Panc1 (cell line): ENCODE data around the gene IGF1R. TPM values are rescaled to one million over a fixed set of nuclear protein-coding genes. Genes with fewer than 3 reads are reported as not detected.
"Not testable (repeated sequence)": the region's sequence is repeated elsewhere in the genome, so short reads cannot be mapped to it uniquely, and the experiment has no call there.

Experiments
- ATAC-seq: fragments of 200-7000 bp; cut with Tn5 transposase; 2 replicates; pipeline ENCODE4 v1.9.1; 2020; ENCODE audit warnings: mild to moderate bottlenecking, moderate library complexity
- BruUV-seq: library from RNA; stranded (reverse); fragments of 400-500 nt; replicated peaks from 2 replicates; lab custom pipeline; 2021; lab: Mats Ljungman, UMichigan
- CTCF ChIA-PET: fragments of 300-600 bp; sonication (Branson Sonifier 250); formaldehyde crosslinking; loops from one replicate; lab custom pipeline; 2022; ENCODE audit warnings: antibody characterized with exemption; lab: Charles Lee
- POLR2A ChIA-PET: fragments of 300-600 bp; sonication (Branson Sonifier 250); formaldehyde crosslinking; loops from one replicate; lab custom pipeline; 2022; ENCODE audit warnings: antibody characterized with exemption; lab: Charles Lee
- DNase-seq: peaks from one replicate; pipeline ENCODE4 v3.0.0-alpha.2; 2010; ENCODE audit warnings: low read depth, low spot score
- H3K27ac ChIP-seq: 2 replicates; pipeline ENCODE4 v1.5.1; 2011; ENCODE audit warnings: mild to moderate bottlenecking, low read length, inconsistent platforms
- H3K27me3 ChIP-seq: fragments of 200-500 bp; sonication (Bioruptor generic); 2 replicates; pipeline ENCODE4 v1.6.0; 2014; ENCODE audit warnings: low read length, inconsistent platforms; ENCODE audit not compliant: control insufficient read depth, insufficient read depth
- H3K36me3 ChIP-seq: fragments of 200-500 bp; sonication (Bioruptor generic); 2 replicates; pipeline ENCODE4 v1.5.1; 2014; ENCODE audit warnings: inconsistent platforms, mild to moderate bottlenecking, low read length, moderate library complexity; ENCODE audit not compliant: control insufficient read depth, insufficient read depth
- H3K4me1 ChIP-seq: 2 replicates; pipeline ENCODE4 v1.5.1; 2011; ENCODE audit warnings: inconsistent platforms, mild to moderate bottlenecking, low read length, moderate library complexity; ENCODE audit not compliant: control insufficient read depth, insufficient read depth
- H3K4me3 ChIP-seq, 2 experiments: 2 replicates each; pipeline ENCODE4 v1.5.1; 2011 to 2012; ENCODE audit warnings: low read depth in 2 of 2, low read length in 2 of 2, mild to moderate bottlenecking in 2 of 2, inconsistent platforms in 1 of 2, moderate library complexity in 1 of 2
- H3K9me3 ChIP-seq: fragments of 200-500 bp; sonication (Bioruptor generic); 2 replicates; pipeline ENCODE4 v1.5.1; 2014; ENCODE audit warnings: low read depth, mild to moderate bottlenecking, inconsistent platforms, low read length, moderate library complexity; ENCODE audit not compliant: control insufficient read depth, insufficient read depth
- POLR2AphosphoS5 ChIP-seq: IDR thresholded peaks from 2 replicates; pipeline ENCODE4 v1.6.1; 2012; ENCODE audit warnings: mild to moderate bottlenecking, low read depth, low read length, moderate library complexity
- SIN3A ChIP-seq: IDR thresholded peaks from 2 replicates; pipeline ENCODE4 v1.6.1; 2012; ENCODE audit warnings: low read depth, mild to moderate bottlenecking, low read length, moderate library complexity, borderline replicate concordance; ENCODE audit not compliant: insufficient read depth
- TCF7L2 ChIP-seq: IDR thresholded peaks from 2 replicates; pipeline ENCODE4 v1.6.1; 2011; ENCODE audit warnings: mild to moderate bottlenecking, low read depth, low read length, inconsistent platforms
- in situ Hi-C: cut with HindIII; loops from 2 replicates; pipeline ENCODE4 v1.10.0; 2016; ENCODE audit warnings: low sequenced_read_pairs, low pct_unique_long_range_greater_than_20kb
- intact Hi-C: fragments of 100-400 bp; cut with micrococcal nuclease; formaldehyde crosslinking; loops from one replicate; pipeline ENCODE4 v1.10.0; 2022; ENCODE audit not compliant: unreplicated experiment
- total RNA-seq: library from RNA; stranded (reverse); gene quantifications from one replicate; pipeline ENCODE4 v1.2.1, GENCODE V29; 2021; ENCODE audit not compliant: unreplicated experiment
- TF ChIP-seq, protein P1 (sequence below), 2 experiments: IDR thresholded peaks; 2 replicates each; pipeline ENCODE4 v1.6.1; 2011 to 2012; ENCODE audit warnings: low read depth in 2 of 2, control low read depth in 1 of 2, low read length in 1 of 2, mild to moderate bottlenecking in 1 of 2, moderate library complexity in 1 of 2; ENCODE audit not compliant: insufficient read depth in 1 of 2
- TF ChIP-seq, protein P2 (sequence below): fragments of 450-650 bp; IDR thresholded peaks from 2 replicates; pipeline ENCODE4 v1.5.1; 2017; ENCODE audit warnings: mild to moderate bottlenecking

IGF1R gene
- total RNA-seq, 1 experiment from 2014 or later: 77.1 TPM

DNA sequence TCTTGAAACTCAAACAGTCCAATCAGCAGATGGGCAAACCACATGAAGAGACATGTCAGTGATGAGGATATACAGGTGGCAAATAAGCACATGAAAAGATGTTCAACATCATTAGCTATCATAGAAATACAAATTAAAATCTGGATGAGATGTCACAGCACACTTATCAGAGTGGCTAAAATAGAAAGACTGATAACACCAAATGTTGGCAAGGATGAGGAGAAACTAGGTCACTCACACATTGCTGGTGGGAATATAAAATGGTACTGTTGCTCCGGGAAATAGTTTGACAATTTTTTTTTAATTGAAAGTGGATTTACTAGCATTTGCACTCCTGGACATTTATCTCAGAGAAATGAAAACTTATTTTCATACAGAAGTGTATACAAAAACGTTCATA is 350.9 kb downstream of the IGF1R start:
- no peaks in the 10 kb centered on the region for H3K36me3 ChIP-seq
- no peak overlapping the region for H3K4me3 ChIP-seq
- in situ Hi-C loops: no loop called here
- POLR2A ChIA-PET: no interaction called here
- TF ChIP-seq, protein P1, sequence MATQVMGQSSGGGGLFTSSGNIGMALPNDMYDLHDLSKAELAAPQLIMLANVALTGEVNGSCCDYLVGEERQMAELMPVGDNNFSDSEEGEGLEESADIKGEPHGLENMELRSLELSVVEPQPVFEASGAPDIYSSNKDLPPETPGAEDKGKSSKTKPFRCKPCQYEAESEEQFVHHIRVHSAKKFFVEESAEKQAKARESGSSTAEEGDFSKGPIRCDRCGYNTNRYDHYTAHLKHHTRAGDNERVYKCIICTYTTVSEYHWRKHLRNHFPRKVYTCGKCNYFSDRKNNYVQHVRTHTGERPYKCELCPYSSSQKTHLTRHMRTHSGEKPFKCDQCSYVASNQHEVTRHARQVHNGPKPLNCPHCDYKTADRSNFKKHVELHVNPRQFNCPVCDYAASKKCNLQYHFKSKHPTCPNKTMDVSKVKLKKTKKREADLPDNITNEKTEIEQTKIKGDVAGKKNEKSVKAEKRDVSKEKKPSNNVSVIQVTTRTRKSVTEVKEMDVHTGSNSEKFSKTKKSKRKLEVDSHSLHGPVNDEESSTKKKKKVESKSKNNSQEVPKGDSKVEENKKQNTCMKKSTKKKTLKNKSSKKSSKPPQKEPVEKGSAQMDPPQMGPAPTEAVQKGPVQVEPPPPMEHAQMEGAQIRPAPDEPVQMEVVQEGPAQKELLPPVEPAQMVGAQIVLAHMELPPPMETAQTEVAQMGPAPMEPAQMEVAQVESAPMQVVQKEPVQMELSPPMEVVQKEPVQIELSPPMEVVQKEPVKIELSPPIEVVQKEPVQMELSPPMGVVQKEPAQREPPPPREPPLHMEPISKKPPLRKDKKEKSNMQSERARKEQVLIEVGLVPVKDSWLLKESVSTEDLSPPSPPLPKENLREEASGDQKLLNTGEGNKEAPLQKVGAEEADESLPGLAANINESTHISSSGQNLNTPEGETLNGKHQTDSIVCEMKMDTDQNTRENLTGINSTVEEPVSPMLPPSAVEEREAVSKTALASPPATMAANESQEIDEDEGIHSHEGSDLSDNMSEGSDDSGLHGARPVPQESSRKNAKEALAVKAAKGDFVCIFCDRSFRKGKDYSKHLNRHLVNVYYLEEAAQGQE (IDR thresholded peaks at IDR 0.05; ENCODE audit: insufficient read depth in 1 of 2, low read depth in 2 of 2, low read length in 1 of 2): no peak
- TF ChIP-seq TCF7L2 (no peak), SIN3A (no peak), POLR2AphosphoS5 (no peak)
- TF ChIP-seq, protein P2, sequence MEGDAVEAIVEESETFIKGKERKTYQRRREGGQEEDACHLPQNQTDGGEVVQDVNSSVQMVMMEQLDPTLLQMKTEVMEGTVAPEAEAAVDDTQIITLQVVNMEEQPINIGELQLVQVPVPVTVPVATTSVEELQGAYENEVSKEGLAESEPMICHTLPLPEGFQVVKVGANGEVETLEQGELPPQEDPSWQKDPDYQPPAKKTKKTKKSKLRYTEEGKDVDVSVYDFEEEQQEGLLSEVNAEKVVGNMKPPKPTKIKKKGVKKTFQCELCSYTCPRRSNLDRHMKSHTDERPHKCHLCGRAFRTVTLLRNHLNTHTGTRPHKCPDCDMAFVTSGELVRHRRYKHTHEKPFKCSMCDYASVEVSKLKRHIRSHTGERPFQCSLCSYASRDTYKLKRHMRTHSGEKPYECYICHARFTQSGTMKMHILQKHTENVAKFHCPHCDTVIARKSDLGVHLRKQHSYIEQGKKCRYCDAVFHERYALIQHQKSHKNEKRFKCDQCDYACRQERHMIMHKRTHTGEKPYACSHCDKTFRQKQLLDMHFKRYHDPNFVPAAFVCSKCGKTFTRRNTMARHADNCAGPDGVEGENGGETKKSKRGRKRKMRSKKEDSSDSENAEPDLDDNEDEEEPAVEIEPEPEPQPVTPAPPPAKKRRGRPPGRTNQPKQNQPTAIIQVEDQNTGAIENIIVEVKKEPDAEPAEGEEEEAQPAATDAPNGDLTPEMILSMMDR: no peak
- CTCF ChIA-PET: no interaction called here
- DNase-seq: no peak
- H3K9me3 ChIP-seq: no peaks in the 10 kb centered on the region
- intact Hi-C loops: no loop called here
- no peaks in the 10 kb centered on the region for H3K27me3 ChIP-seq
- BruUV-seq: no TSS peak
- no peak overlapping the region for H3K27ac ChIP-seq
- ATAC-seq: no peak
- no peaks in the 10 kb centered on the region for H3K4me1 ChIP-seq

DNA sequence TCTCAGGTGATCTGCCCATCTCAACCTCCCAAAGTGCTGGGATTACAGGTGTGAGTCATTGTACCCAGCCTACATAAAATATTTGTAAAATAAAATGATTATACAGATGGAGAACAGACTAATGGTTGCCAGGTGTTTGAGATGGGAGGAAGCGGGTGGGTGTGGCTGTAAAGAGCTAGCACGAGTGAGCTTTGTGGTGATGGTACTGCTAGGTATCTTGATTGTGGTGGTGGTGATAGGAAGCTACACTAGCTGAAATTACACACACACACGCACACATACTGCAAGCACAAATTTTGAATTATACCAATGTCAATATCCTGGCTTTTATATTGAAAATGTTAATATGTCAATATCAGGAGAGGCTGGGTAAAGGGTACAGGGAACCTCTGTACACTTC is 353.9 kb downstream of the IGF1R start:
- intact Hi-C loops: no loop called here

DNA sequence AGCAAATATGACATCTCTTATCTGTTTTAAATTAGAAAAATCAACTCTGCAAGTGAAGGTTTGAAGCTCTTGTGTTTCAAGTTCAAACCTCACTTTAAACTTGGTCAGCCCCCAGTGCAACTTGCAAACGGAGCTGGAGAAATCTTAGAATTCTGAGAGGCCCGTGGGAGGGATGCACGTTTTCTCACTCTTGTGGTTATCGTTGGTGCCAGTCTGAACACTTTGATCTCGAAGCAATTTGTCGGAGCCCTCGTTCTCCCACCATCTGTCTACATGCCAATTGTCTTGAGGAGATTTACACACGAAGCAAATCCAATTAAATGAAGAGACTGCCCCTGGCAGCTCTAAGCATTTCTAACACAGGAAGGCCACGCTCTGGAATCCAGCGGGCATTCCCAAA is 355.0 kb downstream of the IGF1R start:
- H3K4me1 ChIP-seq, H3K27me3 ChIP-seq, ATAC-seq, DNase-seq, POLR2A ChIA-PET, BruUV-seq, intact Hi-C loops, H3K4me3 ChIP-seq, H3K27ac ChIP-seq, H3K9me3 ChIP-seq, in situ Hi-C loops, H3K36me3 ChIP-seq: not testable (repeated sequence)
- CTCF ChIA-PET: interaction anchor here (0.7 kb wide), 1 partner anchor 9 kb away, joined by 5 read pairs; no protein-coding TSS in a partner anchor

More for the DNA sequence above, 353.9 kb downstream of the IGF1R start:
- no peak for DNase-seq
- BruUV-seq: no TSS peak
- Histone ChIP-seq H3K9me3 (no peaks in the 10 kb centered on the region), H3K27me3 (no peaks in the 10 kb centered on the region), H3K27ac (no peak overlapping the region), H3K4me3 (no peak overlapping the region), H3K4me1 (no peaks in the 10 kb centered on the region), H3K36me3 (no peaks in the 10 kb centered on the region)
- in situ Hi-C loops: no loop called here
- TF ChIP-seq TCF7L2 (no peak), SIN3A (no peak), POLR2AphosphoS5 (no peak)
- TF ChIP-seq, protein P1 (IDR thresholded peaks at IDR 0.05; ENCODE audit: insufficient read depth in 1 of 2, low read depth in 2 of 2, low read length in 1 of 2): no peak
- TF ChIP-seq, protein P2: no peak
- POLR2A ChIA-PET: interaction anchor here (0.6 kb wide), 1 partner anchor 12 kb away, joined by 11 read pairs; no protein-coding TSS in a partner anchor
- ATAC-seq: no peak
- CTCF ChIA-PET: no interaction called here
